Fibroblast of pulmonary artery (primary cell): Measurements from ENCODE around the gene NUMB.
A peak's percentile ranks its signal among the peaks of the same experiment; 100 is the strongest.

Experiments used
- DNase-seq: peaks from one replicate; pipeline ENCODE4 v3.0.0-alpha.2; 2010; ENCODE audit warnings: low read depth
- H3K4me3 ChIP-seq: replicated peaks from 2 replicates; pipeline ENCODE4 v1.5.1; 2011; ENCODE audit warnings: low read depth, mild to moderate bottlenecking, control low read depth, low read length, moderate library complexity
- CTCF ChIP-seq: IDR thresholded peaks from 2 replicates; pipeline ENCODE4 v1.5.1; 2011; ENCODE audit warnings: mild to moderate bottlenecking, control low read depth, low read length, inconsistent platforms; ENCODE audit errors: missing control alignments

The NUMB gene

GRCh38 chr14:73238424-73238852, 219.9 kb downstream of the NUMB start:
- no peak for TF ChIP-seq CTCF
- peak overlapping the region; percentile 61 for H3K4me3 ChIP-seq
- peak; percentile 81 for DNase-seq

GRCh38 chr14:73237786-73238423, 220.4 kb downstream of the NUMB start:
- peak overlapping the region; percentile 61 for H3K4me3 ChIP-seq
- TF ChIP-seq CTCF: no peak
- no peak for DNase-seq

GRCh38 chr14:73237219-73237785, 221.0 kb downstream of the NUMB start, which contains the start of gene PAPLN:
TSS of gene PAPLN (plus strand) at chr14:73237506. CDS start at chr14:73239779, 2,273 bp downstream.
- no peak for TF ChIP-seq CTCF
- H3K4me3 ChIP-seq: peak within 1 kb of the TSS; percentile 61
- peak; percentile 44 for DNase-seq

GRCh38 chr14:73236752-73237218, 221.6 kb downstream of the NUMB start:
- TF ChIP-seq CTCF: no peak
- H3K4me3 ChIP-seq: no peak overlapping the region
- no peak for DNase-seq

GRCh38 chr14:73236157-73236556, 222.2 kb downstream of the NUMB start:
- DNase-seq: no peak
- TF ChIP-seq CTCF: no peak
- no peak overlapping the region for H3K4me3 ChIP-seq

GRCh38 chr14:73235531-73236155, 222.7 kb downstream of the NUMB start:
- no peak overlapping the region for H3K4me3 ChIP-seq
- TF ChIP-seq CTCF: no peak
- peak; percentile 77 for DNase-seq
